Stimulated activated CD8-positive, alpha-beta memory T cell treated with anti-CD3 and anti-CD28 coated beads, Interleukin-4, amount 100 ng/mL, for 24 hours (primary cell): ENCODE data around the gene CDC37L1.

Experiments
- DNase-seq: peaks from one replicate; pipeline ENCODE4 v3.0.0-alpha.2; 2020; ENCODE audit warnings: low read depth

CDC37L1 gene

DNA sequence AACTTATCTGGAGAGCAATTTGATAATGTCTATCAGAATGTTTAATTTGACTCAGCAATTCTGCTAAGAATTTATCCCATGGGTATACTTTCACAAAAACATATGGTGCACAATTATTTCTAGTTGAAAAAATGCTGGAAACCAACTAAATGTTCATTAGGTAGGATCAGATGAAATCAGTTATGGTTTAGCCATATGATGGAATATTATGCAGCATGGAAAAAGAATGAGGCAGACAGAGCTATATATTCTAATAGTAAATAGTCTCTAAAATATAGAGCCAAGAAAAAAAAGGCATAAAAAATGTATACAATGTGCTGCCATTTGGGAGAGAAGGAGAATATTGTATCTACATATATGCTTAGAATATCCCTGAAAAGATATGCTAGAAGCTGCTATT lies 9.5 kb upstream of the CDC37L1 start:
- DNase-seq: no peak

DNA sequence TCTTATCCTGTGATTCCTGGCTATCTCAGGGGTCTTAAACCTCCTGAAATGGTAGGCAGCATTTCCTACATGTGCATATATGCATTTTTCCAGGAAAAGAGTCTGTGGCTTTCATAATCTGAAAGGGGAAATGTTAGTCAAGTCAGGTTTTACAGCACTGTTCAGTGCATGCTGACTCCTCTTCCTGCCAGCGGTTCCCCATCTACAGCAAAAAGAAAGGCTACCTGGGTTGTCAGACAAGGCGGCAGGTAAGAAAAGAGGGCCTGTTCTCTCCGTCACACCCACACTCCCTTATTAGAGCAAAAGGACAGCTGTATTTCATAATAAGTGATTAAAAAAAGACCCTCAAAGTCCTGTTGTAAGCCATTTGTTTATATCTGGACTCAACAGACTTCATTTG lies 8.8 kb upstream of the CDC37L1 start:
- DNase-seq: no peak

DNA sequence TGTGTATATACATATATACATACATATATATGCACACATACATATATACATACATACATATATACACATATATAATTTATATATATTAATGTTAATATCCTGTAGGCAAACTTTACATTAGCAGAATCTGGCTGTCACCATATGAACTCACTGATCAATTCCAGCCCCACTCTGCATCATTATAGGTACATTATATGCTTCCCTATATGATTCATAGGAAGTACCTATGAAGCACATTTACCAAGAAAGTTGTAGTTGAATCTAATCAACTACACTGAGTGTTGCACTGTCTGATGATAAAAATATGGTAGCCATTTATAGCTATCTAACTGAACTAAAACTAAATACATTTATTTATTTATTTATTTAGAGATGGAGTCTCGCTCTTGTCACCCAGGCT lies 7.6 kb upstream of the CDC37L1 start:
- DNase-seq: no peak

DNA sequence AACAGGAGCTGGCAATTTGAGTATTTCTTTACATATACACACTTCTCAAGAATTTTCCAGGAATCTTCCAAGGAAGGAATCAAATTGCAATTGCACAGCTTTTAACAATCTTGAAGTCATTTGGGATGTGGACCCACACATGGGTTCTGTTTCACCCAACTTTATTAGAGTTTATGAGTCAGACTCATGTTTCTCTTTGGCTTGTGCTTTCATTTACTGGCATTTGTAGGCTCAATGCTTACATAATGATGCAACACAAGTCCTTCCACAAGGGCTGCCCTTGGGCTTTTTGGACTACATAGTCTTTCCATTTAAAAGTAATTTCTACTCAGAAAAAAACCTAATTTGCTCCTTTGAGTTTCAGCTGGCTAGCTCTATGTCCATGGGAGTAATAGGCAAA lies 4.6 kb upstream of the CDC37L1 start:
- no peak for DNase-seq

DNA sequence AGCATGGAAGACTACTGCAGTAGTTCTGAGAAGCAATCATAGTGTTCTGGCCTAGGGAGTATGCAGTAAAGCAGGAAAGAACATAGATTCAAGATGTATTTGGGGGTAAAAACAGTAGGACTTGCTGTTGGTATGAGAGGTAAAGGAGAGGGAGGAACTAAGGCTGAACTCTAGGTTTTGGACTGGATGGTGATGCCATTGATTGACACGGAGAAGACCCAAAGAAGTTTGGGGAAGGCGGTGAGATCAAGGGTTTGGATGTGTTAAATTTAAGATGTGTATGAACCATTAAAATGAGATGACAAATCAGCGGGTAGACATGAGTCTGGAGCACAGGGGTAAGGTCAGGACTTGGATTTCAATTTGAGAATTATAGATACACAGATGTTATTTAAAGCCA lies 2.0 kb upstream of the CDC37L1 start:
- DNase-seq: no peak

DNA sequence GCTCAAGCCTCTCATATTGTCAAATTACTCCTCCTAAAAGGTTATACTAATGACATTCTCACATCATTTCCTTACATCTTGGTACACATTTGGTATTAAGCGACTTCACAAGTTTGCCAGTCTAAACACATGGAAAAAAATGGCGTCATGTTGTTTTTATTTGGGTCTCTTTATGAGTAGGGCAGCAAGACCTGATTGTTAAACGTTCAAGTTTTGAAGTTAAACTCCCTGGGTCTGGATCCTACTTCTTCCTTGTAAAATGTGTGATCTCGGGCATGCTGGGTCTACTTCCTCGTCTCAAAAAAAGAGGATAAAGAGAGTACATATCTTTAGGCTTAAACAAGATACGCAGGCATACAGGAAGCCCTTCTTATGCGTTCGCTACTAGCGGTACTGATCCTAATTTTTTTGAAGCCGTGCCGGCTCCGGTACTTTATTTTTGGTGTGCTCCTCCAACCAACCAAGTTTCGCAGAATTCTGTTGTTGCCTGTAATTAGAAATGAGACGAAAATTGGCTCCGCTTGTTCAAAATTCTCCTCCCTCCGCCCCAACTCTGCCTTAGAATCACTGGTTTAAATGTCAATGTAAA lies 596 bp upstream of the CDC37L1 start:
- DNase-seq: no peak

DNA sequence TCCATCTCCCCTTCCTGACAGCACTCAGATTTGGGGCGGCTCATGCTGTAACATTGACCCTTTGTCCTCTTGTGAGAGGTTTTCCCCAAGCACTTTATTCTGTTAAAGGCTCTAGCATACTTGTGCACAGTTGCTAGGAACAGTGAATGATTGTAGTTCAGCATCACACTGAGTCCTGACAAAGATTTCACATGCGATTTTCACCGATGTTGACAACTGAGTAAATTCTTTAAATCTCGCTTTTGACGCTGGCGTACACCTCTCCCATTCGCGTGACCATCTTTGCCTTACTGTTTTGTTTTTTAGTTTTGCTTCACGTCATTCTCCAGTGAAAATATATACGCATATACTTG lies 780 bp downstream of the CDC37L1 start:
- DNase-seq: no peak

DNA sequence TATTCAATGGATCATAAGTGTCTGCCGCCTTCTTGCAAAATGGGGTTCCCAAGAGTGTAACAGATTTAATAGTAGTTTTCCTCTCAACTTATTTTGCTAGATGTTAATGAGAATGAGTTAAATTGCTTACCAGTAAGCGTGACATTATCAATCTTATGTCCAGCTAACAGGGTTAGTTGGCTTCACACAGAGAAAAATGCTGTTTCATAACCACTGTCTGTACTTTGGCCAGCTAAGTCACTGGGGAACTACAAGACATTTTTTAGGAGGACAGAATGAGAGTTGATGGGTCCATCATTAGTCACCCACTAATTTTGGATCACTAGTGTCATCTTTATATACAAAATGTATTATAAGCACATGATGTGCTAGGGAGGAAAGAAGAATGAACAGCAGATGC lies 1.4 kb downstream of the CDC37L1 start:
- no peak for DNase-seq

DNA sequence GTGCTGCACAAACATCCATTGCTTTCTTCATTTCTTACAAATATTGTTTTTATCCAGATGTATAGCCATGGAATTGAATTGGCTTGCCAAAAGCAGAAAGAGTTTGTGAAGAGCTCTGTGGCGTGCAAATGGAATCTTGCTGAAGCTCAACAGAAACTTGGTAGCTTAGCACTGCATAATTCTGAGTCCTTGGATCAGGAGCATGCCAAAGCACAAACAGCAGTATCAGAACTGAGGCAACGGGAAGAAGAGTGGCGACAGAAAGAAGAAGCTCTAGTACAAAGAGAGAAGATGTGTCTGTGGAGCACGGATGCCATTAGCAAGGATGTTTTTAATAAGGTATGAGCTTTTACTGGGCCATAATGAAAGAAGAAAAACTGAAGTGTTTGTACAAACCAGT lies 5.5 kb downstream of the CDC37L1 start:
- no peak for DNase-seq

DNA sequence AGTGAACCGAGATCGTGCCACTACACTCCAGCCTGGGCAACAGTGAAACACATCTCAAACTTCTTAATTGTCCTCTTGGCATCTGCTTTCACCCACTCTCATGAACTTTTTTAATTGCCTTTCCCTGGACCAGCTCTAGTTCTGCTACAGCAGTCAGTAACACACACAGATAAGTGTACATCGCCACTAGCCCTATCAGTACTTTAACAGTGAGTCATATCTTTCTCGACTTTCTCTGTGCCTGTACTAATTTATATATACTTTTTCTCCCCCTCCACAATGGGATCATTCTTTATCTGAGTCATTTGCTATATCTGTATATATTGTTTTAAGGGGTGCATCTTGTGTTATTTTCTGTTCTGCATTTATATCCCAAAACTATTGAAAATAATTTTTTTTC lies 6.7 kb downstream of the CDC37L1 start:
- no peak for DNase-seq

DNA sequence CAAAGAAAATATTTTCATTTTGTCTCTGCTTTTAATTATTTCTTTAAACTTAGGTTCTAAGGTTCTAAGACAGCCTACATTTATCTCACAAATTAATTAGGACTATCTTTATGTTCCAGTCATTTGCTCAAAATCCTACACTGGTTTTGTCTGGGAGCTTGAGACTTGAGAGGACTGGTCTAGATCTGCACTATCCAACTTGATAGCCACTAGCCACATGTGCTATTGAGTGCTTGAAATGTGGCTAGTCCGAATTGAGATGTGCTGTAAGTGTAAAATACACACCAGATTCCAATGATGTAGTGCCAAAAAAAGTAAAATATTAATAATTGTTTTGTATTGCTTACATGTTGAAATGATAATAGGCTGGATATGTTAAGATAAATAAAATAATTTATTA lies 7.2 kb downstream of the CDC37L1 start:
- DNase-seq: no peak

DNA sequence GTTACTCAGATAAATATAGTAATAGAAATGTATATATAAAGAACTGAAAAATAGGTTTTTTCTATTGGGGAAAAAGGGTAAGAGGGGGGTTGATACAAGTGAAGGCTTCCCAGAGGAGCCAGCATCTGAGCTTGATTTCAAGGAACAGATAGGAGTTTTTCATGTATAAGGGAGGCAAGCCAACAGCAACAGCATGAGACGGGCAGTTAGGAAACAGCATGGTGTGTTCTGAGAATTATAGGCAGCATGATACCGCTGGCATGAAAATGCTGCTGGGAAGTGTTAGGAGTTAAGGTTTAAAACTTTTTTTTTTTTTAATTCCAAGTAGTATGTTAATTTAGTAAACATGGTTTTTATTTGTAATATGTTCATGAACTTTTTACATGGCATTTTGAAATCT lies 9.7 kb downstream of the CDC37L1 start:
- no peak for DNase-seq

DNA sequence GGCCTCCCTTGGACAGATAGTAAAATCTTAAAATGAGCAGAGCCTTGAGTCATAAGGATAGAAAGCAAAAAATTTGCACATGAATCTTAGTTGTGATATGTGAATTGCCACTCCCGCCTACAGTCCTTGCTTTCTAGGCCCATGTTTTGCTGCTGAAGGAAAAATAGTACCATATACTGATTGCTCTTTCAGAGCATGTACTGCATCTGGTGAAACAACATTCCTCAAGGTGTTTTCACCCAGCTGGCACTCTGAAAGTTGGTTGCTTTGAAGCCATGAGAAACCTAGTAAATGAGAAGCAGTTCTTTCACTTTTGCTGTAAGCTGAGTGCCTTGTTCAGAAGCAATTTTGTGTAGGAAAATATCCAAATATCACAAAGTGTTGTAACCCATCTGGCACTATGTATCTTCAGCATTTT lies 10.3 kb downstream of the CDC37L1 start:
- no peak for DNase-seq

DNA sequence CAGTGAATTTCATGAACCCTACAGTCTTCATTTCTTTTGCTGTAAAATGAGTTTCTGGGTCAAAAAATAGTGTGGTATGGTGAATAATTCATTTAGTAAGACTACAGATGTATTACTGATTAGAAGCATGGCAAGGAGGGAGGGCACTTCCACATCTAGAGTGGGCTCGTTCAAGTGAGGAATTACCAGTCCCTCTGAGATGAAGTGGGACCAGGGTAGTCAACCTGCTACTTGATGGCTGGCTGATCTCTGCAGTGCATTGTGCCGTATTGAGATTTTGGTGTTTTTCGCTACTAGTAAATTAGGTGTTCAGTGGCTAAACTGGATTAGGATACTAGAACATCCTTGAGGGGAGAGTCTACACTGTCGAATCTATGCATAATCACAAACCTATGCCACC lies 10.8 kb downstream of the CDC37L1 start:
- no peak for DNase-seq

DNA sequence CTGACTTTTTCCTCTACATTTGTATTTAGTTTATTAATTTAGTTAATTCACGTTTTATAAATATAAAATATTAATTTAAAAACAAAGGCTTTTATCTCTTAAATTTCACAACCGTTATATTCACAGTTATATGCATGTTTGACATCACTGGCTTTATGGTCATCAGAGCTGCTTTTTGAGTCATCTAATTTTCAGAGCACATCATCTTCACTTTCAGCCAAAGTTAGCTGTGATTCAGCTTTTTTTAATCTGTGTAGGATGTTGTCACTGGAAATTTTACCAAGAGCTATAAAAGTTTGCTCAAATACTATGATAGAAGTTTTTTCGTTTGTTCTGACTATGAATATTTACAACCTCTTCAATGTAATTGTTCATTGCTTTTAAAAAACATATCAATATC lies 12.4 kb downstream of the CDC37L1 start:
- DNase-seq: no peak

DNA sequence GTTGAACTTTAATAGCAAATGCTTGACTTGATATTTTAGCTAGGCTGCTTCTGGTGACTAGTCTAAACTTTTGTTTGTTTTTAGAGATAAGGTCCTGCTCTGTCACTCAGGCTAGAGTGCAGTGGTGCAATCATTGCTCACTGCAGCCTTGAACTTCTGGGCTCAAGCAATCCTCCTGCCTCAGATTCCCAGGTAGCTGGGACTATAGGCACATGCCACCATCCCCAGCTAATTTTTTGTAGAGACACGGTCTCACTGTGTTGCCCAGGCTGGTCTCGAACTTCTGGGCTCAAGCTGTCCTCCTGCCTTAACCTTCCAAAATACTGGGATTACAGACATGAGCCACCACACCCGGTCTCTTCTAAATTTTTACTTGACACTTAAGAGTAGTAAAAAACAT lies 20.7 kb downstream of the CDC37L1 start:
- no peak for DNase-seq

DNA sequence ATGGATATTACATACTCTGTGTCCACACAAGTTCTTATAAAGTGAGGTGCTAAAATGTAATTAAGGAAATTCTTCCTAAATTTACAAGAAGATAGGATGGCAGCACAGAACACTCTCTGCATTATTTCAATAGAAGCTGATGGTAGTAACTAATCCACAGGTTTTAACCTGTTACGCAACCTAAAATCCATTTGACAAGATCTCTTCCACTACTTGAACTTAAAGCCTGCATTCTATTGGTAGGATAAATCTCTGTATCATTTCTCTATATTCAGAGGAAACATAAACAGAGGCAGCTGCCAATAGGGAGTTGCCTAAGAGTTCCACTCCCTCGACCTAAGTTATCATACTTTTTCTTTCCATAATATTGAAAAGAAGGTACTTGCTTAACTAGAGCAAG lies 21.6 kb downstream of the CDC37L1 start:
- no peak for DNase-seq

DNA sequence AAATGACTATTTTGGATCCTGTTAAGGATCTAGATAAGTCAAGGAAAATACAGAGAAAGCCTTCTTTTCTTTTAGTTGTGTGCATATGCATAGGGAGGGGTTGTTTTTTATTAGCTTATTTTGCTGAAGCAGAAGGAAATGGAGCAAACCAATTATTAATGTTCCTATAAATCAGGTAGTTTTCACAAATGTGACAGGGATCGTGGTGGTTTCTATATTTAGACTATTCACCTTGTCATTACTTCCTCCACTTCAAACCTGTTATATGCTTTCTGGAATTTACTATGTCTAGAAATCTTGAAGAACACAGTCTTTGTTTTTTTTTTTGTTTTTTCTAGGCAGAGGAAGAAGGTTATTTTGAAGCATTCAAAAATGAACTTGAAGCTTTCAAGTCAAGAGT lies 22.2 kb downstream of the CDC37L1 start:
- DNase-seq: no peak

DNA sequence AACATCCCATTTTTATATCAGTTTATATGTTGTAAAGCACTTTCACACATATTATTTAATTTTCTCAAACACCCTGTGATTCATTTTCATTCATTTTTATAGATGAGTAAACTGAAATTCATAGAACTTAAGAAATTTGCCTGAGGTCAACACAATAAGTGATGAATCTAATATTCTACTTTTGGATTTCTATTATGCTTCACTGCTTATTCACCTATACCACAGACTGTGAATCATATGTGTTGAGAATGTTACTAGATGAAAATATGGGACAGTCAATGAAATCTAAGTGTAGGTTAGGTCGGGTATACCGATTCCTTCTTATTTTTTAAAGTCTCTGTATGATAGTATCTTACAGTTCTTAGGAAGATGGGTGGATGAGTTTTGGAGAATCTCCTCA lies 24.8 kb downstream of the CDC37L1 start:
- DNase-seq: no peak

DNA sequence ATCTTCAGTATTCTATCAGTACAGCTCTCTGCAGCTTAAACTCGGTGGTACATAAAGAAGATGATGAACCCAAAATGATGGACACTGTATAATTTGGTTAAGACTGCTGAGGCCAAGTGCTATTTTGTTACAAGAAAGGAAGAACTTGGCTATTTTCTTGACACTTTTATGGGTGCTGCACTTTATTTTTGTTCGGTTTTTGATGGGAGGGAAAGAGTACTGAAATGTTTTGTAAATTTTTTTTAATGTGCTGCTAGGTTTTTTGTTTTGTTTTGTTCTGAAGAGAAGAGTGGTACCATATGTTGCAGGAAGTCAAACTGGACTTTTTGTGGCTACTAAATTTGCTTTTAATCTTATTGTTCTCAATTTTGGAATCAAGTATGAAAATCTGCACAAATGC lies 26.7 kb downstream of the CDC37L1 start:
- no peak for DNase-seq

DNA sequence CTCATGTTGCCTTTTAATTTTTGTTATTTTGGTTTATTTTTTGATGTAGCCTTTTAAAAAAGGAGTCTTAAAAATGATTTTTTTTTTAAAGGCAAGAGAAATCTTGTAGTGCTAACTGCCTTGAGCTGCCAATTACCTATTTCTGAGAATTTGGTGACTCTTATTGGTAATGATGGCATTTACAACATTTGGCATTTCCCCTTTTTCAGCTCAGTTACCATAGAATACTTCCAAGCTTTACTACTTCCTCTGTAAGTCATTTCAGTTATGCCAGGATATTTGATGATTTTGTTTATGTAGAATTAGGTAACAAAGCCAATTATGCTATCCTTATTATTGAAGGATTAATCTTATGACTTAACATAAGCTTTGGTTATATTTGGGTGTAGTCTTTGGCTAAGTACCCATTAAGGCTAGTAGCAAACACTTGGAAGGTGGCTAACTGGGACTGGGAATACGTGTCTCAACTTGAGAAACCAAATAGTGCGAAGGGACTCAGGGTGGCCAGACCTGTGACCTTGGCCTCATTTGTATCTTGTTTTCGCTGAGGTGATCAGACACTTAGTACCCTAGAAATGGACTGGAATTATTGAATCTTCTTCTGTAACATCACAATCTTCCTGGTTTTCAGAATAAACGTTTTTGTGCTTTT lies 27.7 kb downstream of the CDC37L1 start:
- DNase-seq: no peak

DNA sequence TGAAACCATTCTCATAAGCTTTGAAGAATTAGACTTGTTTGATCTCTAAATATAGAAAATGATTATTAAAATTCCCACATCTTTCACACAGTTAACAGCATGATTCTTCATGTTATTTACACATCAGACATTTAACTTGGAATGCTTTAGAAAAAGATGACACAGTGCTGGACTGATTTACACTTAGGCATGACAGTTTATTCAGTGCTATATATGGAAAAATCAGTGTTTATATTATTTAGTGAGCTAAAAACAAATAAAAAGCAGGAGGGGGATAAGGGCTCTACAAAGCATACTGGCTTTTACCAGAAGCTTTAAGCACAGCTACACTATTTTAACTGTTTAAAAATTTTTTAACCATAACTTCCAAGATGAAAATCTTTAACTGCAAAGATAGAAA lies 30.0 kb downstream of the CDC37L1 start:
- no peak for DNase-seq

DNA sequence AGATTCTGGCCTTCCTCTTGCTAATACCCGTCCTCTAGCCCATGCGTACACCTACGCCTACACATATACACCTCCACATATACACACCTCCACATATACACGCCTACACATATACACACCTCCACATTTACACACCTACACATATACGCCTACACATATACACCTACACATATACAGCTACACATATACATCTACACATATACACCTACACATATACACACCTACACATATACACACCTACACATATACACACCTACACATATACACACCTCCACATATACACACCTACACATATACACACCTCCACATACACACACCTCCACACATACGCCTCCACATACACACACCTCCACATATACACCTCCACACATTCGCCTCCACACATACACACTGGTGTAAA lies 34.5 kb downstream of the CDC37L1 start:
- DNase-seq: no peak

DNA sequence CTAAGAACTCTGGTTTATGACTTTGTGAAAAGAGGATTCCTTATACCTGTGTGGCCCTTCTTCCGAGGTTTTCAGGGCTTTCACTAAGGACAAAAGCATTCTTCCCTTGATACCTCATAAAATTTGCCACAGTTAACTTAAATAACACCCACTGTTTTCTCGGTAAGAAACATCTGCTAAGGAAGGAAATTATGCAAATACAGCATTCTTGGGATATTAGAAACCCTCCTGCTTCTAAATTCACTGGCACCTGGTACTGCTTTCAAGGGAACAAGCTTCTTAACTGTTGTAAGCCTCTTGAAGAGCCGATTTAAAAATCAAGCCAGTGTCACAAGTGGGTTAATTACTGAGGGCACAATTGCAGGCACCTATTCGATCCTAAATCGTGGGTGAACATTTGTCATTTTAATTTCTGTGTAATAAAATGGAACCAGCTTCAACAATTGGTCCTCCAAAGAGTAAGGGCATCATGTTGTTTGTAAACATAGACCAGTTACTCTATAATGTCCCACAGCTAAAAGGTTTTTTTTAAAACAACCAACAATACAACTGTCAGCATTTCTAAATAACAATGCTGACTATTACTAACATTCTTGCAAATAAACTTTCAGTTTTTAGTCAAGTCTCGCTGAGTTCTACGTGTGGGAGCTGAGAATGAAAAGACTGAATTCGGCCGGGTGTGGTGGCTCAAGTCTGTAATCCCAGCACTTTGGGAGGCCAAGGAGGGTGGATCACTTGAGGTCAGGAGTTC lies 35.1 kb downstream of the CDC37L1 start:
- no peak for DNase-seq
